HG03460 (cell line): ENCODE data around the gene LYRM7.
"Not testable (repeated sequence)": the region's sequence is repeated elsewhere in the genome, so short reads cannot be mapped to it uniquely, and the experiment has no call there.

ENCODE experiments used
- ATAC-seq: cut with Tn5 transposase; IDR thresholded peaks from one replicate; pipeline ENCODE4 v1.9.1; 2021; ENCODE audit not compliant: unreplicated experiment

LYRM7 gene

GRCh38 chr5:131218392-131218791 lies 47.6 kb downstream of the LYRM7 start:
- no peak for ATAC-seq

- no peak for ATAC-seq
These were observed 49.8 kb downstream of the LYRM7 start for GRCh38 chr5:131220566-131220965.

- ATAC-seq = no peak
These were observed 50.4 kb downstream of the LYRM7 start for GRCh38 chr5:131221008-131221703.

GRCh38 chr5:131221888-131222287 lies 51.1 kb downstream of the LYRM7 start:
- no peak for ATAC-seq

DNA sequence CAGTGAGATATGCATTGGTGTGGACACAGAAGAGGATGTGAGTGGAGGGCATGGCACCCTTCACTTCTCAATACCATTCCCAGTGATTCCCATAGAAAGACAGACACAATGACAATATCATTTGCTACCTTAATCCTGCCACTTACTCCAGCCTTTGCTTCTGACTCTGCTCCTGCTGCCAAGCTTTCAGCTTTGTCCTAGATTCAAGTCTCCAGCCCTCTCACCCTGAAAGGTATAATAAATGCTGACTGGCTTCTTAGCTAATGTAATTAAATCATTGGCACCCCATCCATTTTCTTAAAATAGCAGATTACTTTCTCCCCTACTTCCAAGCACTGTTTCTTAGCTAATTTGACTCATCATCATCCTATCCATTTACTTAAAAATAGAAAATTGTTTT lies 52.0 kb downstream of the LYRM7 start:
- ATAC-seq = no peak

DNA sequence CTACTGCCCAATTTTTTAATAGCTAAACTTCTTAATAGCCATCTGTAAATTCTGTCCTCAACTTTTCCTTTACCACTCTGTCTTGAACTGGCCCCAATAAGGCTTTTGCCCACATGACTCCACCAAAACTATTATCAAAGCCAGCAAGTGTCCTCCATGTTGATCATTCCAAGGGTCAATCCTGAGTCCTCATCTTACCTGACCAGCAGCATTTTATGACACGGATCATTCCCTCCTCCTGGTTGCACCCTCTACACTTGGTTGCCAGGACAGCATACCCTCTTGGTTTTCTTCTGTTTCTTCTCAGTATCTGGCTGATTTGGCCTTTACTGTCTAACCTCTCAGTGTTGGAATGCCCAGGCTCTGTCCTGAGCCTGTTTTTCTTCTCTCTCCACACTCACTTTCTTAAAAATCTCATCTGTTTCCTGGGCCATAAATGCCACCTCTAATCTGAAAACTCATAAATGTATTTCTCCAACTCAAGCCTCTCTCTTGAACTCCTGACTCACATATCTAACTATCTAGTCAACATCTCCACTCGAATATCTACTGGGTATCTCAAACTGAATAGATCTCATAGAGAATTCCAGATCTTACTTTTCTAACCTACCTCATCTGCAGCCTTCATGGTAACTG lies 53.1 kb downstream of the LYRM7 start:
- no peak for ATAC-seq

DNA sequence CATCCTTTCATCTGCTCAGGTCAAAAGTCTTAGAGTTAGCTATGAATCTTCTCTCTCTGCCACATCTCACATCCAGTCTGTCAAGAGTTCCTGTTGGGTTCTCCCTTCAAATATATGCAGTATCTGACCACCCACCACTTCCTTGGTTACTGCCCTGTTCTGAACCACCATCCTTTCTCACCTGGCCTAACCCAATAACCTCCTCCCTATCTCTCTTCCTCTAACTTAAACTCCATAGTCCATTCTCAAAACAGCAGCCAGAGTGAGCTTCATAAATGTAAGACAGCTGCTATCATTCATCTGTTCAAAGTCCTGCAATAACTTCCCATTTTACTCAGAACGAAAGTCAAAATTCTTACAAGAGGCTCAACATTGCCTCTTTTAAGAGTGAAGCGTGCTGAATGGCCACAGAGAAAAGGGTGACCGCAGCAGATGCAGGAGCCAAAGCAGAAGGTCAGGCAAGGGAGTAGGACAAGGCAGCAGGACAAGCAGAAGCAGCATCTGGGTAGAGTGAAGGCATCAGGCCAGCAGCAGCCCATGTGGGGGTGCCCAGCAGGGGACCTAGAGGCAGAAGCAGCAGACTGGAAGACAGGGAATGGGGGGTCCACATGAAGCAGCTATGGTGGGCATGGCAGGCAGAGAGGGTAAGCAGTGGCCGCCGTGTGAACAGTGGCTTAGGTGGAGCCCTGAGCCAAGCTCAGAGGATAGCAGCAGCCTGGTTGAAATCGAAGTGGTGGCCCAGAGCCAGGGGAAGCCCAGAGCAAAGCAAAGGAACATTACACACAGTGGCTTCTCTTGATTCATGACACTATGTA lies 53.9 kb downstream of the LYRM7 start:
- peak; percentile 79 for ATAC-seq

DNA sequence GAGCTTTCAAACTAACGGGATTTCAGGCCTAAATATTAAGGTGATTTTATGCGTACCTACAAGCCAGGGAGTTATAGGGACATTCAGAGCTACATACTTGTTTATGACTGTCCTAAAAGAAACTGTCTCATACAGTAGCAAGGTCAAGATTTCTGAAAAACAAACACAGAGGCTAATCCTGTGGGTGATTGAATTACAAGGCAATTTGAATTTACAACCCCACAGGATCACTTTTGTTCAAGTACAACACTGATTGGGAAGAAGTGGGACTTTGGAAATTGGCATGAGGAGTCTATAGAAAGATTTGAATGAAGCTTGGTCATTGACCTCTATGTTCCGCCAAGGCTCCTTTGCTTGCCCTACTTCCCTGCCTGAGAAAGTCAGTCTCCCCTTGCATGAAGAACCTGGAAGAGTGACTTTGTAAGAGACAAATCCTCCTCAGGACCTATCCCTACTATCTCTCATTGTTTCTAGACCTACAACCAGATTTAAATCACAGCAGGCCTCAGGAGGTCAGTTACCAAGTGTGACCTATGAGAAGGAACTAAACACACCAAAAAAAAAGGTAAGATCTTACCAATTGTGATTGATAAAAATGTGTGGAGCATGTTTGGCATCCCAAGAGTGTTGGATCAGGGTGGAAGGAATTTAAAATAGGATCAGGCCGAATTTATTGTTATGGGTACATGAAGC lies 54.7 kb downstream of the LYRM7 start:
- ATAC-seq = no peak

- no peak for ATAC-seq
These were observed 56.2 kb downstream of the LYRM7 start for GRCh38 chr5:131226899-131227298.

DNA sequence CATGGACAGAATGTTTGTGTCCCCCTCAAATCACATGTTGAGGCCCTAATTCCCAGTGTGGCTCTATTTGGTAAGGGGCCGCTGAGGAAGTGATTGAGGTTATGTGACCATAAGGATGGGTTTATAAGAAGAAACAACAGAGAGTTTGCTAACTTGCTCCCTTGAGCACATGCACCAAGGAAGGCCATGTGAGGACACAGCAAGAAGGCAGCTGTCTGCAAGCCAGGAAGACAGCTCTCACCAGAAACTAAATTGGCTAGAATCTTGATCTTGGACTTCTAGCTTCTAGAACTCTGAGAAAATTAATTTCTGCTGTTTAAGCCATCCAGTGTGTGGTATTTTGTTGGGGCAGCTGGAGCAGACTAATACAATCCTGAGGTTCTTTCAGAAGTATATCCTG lies 57.9 kb downstream of the LYRM7 start:
- no peak for ATAC-seq

DNA sequence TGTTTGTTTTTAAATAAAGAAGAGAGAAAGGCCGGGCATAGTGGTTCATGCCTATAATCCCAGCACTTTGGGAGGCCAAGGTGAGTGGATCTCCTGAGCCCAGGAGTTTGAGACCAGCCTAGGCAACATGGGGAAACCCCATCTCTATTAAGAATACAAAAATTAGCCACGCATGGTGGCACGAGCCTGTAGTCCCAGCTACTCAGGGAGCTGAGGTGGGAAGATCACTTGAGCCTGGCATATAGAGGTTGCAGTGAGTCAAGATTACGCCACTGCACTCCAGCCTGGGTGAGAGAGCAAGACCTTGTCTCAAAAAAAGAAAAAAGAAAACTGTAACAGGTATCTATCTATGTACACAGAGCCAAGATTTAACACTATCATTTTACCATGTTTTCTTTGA lies 58.9 kb downstream of the LYRM7 start:
- no peak for ATAC-seq

DNA sequence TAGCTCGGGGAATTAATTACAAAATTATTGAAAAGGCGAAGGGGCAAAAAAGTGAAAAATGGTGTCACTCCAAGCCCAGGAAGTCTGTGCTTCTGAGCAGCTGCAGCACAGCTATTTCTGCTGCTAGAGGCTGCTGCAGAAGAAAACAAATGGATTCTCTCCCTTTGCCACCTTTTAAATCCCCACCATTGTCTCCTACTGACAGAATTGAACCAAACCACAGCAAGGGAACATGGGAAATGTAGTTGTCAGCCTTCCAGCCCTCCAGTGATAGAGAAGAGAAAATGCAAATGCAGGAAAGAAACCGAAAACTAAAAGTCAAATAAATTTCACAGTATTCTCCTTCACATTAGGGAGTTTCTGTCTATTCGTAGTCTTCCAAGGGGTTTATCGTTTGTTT lies 59.7 kb downstream of the LYRM7 start:
- peak; percentile 59 for ATAC-seq

- no peak for ATAC-seq
These were observed 68.9 kb downstream of the LYRM7 start for GRCh38 chr5:131239686-131240085.

- no peak for ATAC-seq
These were observed 72.0 kb downstream of the LYRM7 start for GRCh38 chr5:131242728-131243255.

DNA sequence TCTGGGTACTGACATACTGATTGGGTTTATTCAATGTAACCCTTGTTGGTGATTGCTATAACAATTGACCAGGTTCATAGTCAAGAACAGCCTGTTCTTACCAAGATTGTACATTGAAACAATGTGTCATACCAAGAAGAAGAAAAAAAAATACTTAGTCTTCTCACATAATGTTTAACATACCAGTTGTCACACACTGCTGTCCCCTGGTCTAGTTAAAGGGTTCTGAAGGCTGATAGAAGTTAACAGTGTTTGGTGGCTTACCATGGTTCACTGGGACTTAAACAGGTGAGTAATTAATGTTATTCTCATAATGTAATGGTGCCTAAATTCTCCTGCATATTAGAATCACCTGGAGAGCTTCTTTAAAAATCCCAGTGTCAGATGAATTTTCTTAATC lies 74.6 kb downstream of the LYRM7 start:
- ATAC-seq = peak; percentile 53

- no peak for ATAC-seq
These were observed 75.2 kb downstream of the LYRM7 start for GRCh38 chr5:131245948-131246347.

DNA sequence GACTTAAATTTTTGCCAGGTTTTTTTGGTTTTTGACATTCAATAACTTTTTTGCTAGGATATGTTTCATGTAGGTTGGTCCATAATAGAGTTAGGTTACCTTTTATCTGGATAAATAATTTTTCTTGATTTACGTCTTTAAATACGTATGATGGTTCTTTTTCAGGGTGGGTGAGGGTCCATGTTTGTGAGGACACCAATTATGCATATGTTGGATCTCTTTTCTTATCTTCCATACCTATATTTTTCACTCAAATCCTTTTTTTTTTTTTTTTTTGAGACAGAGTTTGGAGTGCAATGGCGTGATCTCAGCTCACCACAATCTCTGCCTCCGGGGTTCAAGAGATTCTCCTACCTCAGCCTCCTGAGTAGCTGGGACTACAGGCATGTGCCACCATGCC lies 75.8 kb downstream of the LYRM7 start:
- ATAC-seq = no peak

DNA sequence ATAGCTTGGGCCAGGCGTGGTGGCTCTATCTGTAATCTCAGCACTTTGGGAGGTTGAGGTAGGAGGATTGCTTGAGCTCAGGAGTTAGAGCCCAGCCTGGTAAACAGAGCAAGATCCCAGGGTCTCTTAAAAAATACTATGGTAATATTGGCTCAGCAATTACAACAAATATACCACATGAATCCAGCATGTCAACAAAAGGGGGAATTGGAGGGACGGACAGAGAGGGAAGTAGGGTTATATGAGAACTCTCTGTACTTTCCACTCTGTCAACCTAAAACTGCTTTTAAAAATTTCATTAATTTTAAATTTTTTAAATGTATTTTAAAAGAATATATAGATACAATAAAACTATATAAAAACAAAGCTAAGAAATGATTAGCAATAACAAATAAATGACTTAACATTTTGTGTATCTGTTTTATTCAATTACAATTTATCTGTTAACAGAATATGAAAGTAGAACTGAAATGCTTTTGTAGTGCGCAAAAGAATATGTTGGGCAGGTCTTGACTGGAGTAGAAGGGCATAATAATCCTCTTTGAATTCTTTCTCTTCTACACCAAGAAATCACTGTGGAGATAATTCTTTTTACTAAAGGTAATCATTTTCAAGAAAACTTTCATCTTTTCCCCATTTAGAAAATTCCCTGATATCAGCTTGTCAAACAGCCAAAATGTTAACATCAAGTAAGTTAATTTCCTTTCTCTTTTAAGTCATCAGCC lies 80.2 kb downstream of the LYRM7 start:
- ATAC-seq = no peak

- ATAC-seq = peak; percentile 90
These were observed 82.1 kb downstream of the LYRM7 start for GRCh38 chr5:131252824-131253171.

DNA sequence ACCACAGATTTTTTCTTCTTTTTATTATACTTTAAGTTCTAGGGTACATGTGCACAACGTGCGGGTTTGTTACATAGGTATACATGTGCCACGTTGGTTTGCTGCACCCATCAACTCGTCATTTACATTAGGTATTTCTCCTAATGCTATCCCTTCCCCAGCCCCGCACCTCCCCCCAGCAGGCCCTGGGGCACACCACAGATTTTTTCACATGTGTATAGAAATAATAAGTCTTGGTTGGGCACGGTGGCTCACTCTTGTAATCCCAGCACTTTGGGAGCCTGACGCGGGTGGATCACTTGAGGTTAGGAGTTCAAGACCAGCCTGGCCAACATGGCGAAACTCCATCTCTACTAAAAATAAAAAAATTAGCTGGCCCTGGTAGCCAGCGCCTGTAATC lies 83.3 kb downstream of the LYRM7 start:
- not testable (repeated sequence) for ATAC-seq

DNA sequence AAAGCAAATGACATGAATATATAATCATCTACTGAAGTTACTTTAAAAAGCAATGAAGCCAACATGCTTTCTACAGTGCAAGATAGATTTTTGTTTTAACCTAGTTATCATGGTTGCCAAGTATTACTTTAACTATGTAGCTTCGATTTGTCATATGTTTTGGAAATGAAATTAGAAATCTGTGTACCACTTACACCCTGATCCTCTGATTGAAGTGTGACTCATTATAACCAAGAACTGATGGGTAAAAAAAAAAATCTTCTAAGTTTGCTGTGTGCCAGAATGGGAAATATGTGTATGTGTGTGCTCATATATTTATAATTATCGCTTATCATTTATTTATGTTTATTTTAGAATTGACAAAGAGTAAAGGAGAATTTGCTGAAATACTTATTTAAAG lies 84.0 kb downstream of the LYRM7 start:
- no peak for ATAC-seq
